ENCODE measurements around the gene CADPS. TPM values are rescaled to one million over a fixed set of nuclear protein-coding genes. Genes with fewer than 3 reads are reported as not detected.

Gene CADPS
- total RNA-seq, 2 experiments from 2014 or later = 61.3 to 68.6 TPM

- H2AFZ ChIP-seq (ENCODE audit: low read length) = no peak overlapping the region; the same call in 1 of the 2 replicates
- no peak overlapping the region for H3K4me3 ChIP-seq (ENCODE audit: low read depth, low read length, poor library complexity, severe bottlenecking)
- no peak for DNase-seq (ENCODE audit: low spot score)
- no TSS peak for BruUV-seq (replicated peaks)
- intact Hi-C loops (cut with micrococcal nuclease; ENCODE audit: unreplicated experiment) = no loop called here
- H3K36me3 ChIP-seq (ENCODE audit: insufficient read depth, low read length) = peaks cover 42% of the 10 kb centered on the region
- H3K4me2 ChIP-seq (ENCODE audit: low read length) = peak overlapping the region; percentile 10
- peak overlapping the region; percentile 10 for H3K27ac ChIP-seq (ENCODE audit: low read depth, low read length, poor library complexity, severe bottlenecking)
- ChIA-PET CTCF (ENCODE audit: unreplicated experiment) (interaction anchor here (0.6 kb wide), 1 partner anchor 32 kb away, joined by 3 read pairs; no protein-coding TSS in a partner anchor), POLR2A (interaction anchor here (1.0 to 36.5 kb wide), 10 partner anchors 7 to 167 kb away, joined by 3 to 961 read pairs (median 13); partner anchors contain the start of gene CADPS)
- H3K9me3 ChIP-seq (ENCODE audit: low read length) = no peaks in the 10 kb centered on the region
- no peaks in the 10 kb centered on the region for H3K9me2 ChIP-seq (ENCODE audit: insufficient read depth, low read length)
- H3K4me1 ChIP-seq (ENCODE audit: insufficient read depth, low read length, poor library complexity, severe bottlenecking) = peaks cover 94% of the 10 kb centered on the region
- H4K20me1 ChIP-seq (ENCODE audit: insufficient read depth, low read length) = no peaks in the 10 kb centered on the region
- no peak for TF ChIP-seq CTCF (conservative IDR thresholded peaks at IDR 0.05; ENCODE audit: low read length)
- no peak for TF ChIP-seq EZH2phosphoT487 (IDR thresholded peaks at IDR 0.05; ENCODE audit: borderline replicate concordance, low read depth, low read length)
- H3K79me2 ChIP-seq (ENCODE audit: insufficient read depth, low read depth, low read length) = peaks cover 21% of the 10 kb centered on the region; the same call in 1 of the 2 replicates
Measured at GRCh38 chr3:62832553-62832952, 42.7 kb downstream of the CADPS start.

- H3K4me2 ChIP-seq (ENCODE audit: low read length) = peak overlapping the region; percentile 28; the same call in 1 of the 2 replicates
- intact Hi-C loops (cut with micrococcal nuclease; ENCODE audit: unreplicated experiment) = no loop called here
- 0 out of 2 replicates have a peak overlapping the region, but pooled peaks have one; percentile 1 for H2AFZ ChIP-seq (ENCODE audit: low read length)
- no TSS peak for BruUV-seq (replicated peaks)
- H3K36me3 ChIP-seq (ENCODE audit: insufficient read depth, low read length) = peaks cover 42% of the 10 kb centered on the region
- H3K9me2 ChIP-seq (ENCODE audit: insufficient read depth, low read length) = no peaks in the 10 kb centered on the region
- H3K27ac ChIP-seq (ENCODE audit: low read depth, low read length, poor library complexity, severe bottlenecking) = peak overlapping the region; percentile 23
- POLR2A ChIA-PET = interaction anchor here (0.7 to 36.5 kb wide), 7 partner anchors 28 to 881 kb away, joined by 3 to 961 read pairs (median 4); partner anchors contain the start of gene CADPS
- TF ChIP-seq EZH2phosphoT487 (IDR thresholded peaks at IDR 0.05; ENCODE audit: borderline replicate concordance, low read depth, low read length) = no peak
- TF ChIP-seq CTCF (conservative IDR thresholded peaks at IDR 0.05; ENCODE audit: low read length) = no peak
- H3K9me3 ChIP-seq (ENCODE audit: low read length) = no peaks in the 10 kb centered on the region
- no peaks in the 10 kb centered on the region for H4K20me1 ChIP-seq (ENCODE audit: insufficient read depth, low read length)
- CTCF ChIA-PET (ENCODE audit: unreplicated experiment) = no interaction called here
- peaks cover 38% of the 10 kb centered on the region; the same call in 1 of the 2 replicates for H3K79me2 ChIP-seq (ENCODE audit: insufficient read depth, low read depth, low read length)
- H3K4me3 ChIP-seq (ENCODE audit: low read depth, low read length, poor library complexity, severe bottlenecking) = no peak overlapping the region
- DNase-seq (ENCODE audit: low spot score) = no peak
- H3K4me1 ChIP-seq (ENCODE audit: insufficient read depth, low read length, poor library complexity, severe bottlenecking) = peaks cover 97% of the 10 kb centered on the region
Measured at GRCh38 chr3:62830727-62831322, 44.4 kb downstream of the CADPS start.

GRCh38 chr3:62827550-62827949, 47.7 kb downstream of the CADPS start:
- no peak for DNase-seq (ENCODE audit: low spot score)
- no TSS peak for BruUV-seq (replicated peaks)
- Histone ChIP-seq H3K4me2 (ENCODE audit: low read length) (peak overlapping the region; percentile 69), H3K4me3 (ENCODE audit: low read depth, low read length, poor library complexity, severe bottlenecking) (peak overlapping the region; percentile 65), H3K4me1 (ENCODE audit: insufficient read depth, low read length, poor library complexity, severe bottlenecking) (peaks cover 94% of the 10 kb centered on the region), H3K79me2 (ENCODE audit: insufficient read depth, low read depth, low read length) (peaks cover 52% of the 10 kb centered on the region; the same call in 1 of the 2 replicates), H3K36me3 (ENCODE audit: insufficient read depth, low read length) (peaks cover 33% of the 10 kb centered on the region), H3K9me2 (ENCODE audit: insufficient read depth, low read length) (no peaks in the 10 kb centered on the region), H3K27ac (ENCODE audit: low read depth, low read length, poor library complexity, severe bottlenecking) (peak overlapping the region; percentile 85), H3K9me3 (ENCODE audit: low read length) (no peaks in the 10 kb centered on the region), H4K20me1 (ENCODE audit: insufficient read depth, low read length) (no peaks in the 10 kb centered on the region), H2AFZ (ENCODE audit: low read length) (no peak overlapping the region)
- intact Hi-C loops (cut with micrococcal nuclease; ENCODE audit: unreplicated experiment) = loop anchor here (10.0 kb wide), 1 partner anchor 323 kb away; no protein-coding TSS in a partner anchor
- CTCF ChIA-PET (ENCODE audit: unreplicated experiment) = interaction anchor here (1.0 to 1.5 kb wide), 2 partner anchors 8 to 45 kb away, joined by 3 to 4 read pairs; no protein-coding TSS in a partner anchor
- TF ChIP-seq EZH2phosphoT487 (IDR thresholded peaks at IDR 0.05; ENCODE audit: borderline replicate concordance, low read depth, low read length) (no peak), CTCF (conservative IDR thresholded peaks at IDR 0.05; ENCODE audit: low read length) (no peak)
- POLR2A ChIA-PET = interaction anchor here (1.2 to 36.5 kb wide), 8 partner anchors 8 to 159 kb away, joined by 3 to 961 read pairs (median 6); no protein-coding TSS in a partner anchor

All from OCI-LY7 (cell line).